IMR-90 (cell line): ENCODE results near the gene PDCD1LG2. TPM values are rescaled to one million over a fixed set of nuclear protein-coding genes. Genes with fewer than 3 reads are reported as not detected.

Experiments used
- polyA plus RNA-seq, 3 experiments: library from polyadenylated mRNA; depleted of rRNA; stranded (reverse); fragments of >200 nt; gene quantifications; 2 replicates each; pipeline ENCODE4 v1.2.3, GENCODE V29; 2012; ENCODE audit warnings: low replicate concordance in 1 of 3
- total RNA-seq: library from RNA; depleted of rRNA; stranded (reverse); fragments of >200 nt; gene quantifications from 2 replicates; pipeline ENCODE4 v1.2.3, GENCODE V29; 2012; rRNA removed

Gene PDCD1LG2
- total and polyA plus RNA-seq, 2 of the 4 experiments (the other 2 are of a cell fraction) = 17.5 to 33.3 TPM

Other genes with a start within 250 kb of the PDCD1LG2 start
- not detected in 2 replicates for gene RLN2, start 205.8 kb upstream of the PDCD1LG2 start, total RNA-seq
- gene RLN2, start 205.8 kb upstream of the PDCD1LG2 start, polyA plus RNA-seq (2012; rRNA removed) = not detected in 2 replicates
- gene RLN1, start 170.7 kb upstream of the PDCD1LG2 start, total RNA-seq = not detected in 2 replicates
- gene RLN1, start 170.7 kb upstream of the PDCD1LG2 start, polyA plus RNA-seq (2012; rRNA removed) = not detected in 2 replicates
- 12.7 and 13.6 TPM in 2 replicates for gene PLGRKT, start 72.6 kb upstream of the PDCD1LG2 start, total RNA-seq
- 8.6 and 10.8 TPM in 2 replicates for gene PLGRKT, start 72.6 kb upstream of the PDCD1LG2 start, polyA plus RNA-seq (2012; rRNA removed)
- gene CD274, start 60.0 kb upstream of the PDCD1LG2 start, total RNA-seq = 19.4 and 29.4 TPM in 2 replicates
- gene CD274, start 60.0 kb upstream of the PDCD1LG2 start, polyA plus RNA-seq (2012; rRNA removed) = 13.9 and 17.4 TPM in 2 replicates
- gene RIC1, start 118.6 kb downstream of the PDCD1LG2 start, total RNA-seq = 68.6 and 76.9 TPM in 2 replicates
- 25.5 and 28.8 TPM in 2 replicates for gene RIC1, start 118.6 kb downstream of the PDCD1LG2 start, polyA plus RNA-seq (2012; rRNA removed)